GM21515 (cell line): ENCODE results near the gene MUS81.

ENCODE experiments used
- ATAC-seq: cut with Tn5 transposase; IDR thresholded peaks from one replicate; pipeline ENCODE4 v1.9.1; 2021; ENCODE audit not compliant: unreplicated experiment

MUS81 gene

GRCh38 chr11:65871811-65872548 lies 11.7 kb downstream of the MUS81 start:
- ATAC-seq: no peak

DNA sequence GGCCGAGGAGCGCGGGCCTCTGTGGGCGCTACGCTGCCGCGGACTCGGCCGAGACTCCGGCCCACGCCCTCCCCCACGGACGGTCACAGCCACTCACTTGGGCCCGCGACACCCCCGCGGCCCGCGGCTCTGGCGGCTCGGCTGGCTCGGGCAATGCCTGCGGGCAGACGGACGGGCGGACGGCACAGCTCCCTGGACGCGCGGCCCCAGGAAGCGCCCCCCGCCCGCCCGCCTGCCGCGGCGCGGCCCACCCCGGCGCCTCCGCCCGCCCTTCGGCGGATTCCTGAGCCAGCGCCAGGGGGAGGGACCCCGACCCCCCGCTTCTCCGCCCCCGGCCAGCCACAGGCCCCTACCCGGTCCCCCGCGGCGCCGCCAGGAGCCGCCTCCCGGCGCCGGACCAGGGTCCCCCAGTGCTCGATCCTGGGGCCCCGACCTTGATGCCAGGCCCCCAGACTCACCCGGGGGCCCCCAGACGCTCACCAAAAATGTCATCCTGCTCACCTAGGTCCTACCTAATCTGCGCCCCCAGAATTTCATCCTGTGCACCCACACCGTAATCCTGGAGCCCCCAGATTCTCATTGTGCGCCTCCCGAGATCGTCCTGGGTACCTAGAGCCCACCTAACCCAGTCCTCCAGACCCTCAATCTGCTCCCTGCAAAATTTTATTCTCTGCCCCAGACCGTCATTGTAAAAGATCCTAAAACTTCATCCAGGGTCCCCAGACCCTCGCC lies 12.5 kb downstream of the MUS81 start, which contains the start of gene EFEMP2:
Gene EFEMP2 (minus strand): TSS at position 215 of the 732 bp plus-strand sequence. CDS start 446 bp downstream, outside the sequence.
- no peak for ATAC-seq

- peak; percentile 63 for ATAC-seq
Observed at GRCh38 chr11:65873318-65874156, 13.3 kb downstream of the MUS81 start.

- ATAC-seq: no peak
Observed at GRCh38 chr11:65879617-65880016, 19.4 kb downstream of the MUS81 start, which contains the start of gene CTSW. TSS of gene CTSW (plus strand) at chr11:65879837. CDS start at chr11:65879855, 18 bp downstream.

DNA sequence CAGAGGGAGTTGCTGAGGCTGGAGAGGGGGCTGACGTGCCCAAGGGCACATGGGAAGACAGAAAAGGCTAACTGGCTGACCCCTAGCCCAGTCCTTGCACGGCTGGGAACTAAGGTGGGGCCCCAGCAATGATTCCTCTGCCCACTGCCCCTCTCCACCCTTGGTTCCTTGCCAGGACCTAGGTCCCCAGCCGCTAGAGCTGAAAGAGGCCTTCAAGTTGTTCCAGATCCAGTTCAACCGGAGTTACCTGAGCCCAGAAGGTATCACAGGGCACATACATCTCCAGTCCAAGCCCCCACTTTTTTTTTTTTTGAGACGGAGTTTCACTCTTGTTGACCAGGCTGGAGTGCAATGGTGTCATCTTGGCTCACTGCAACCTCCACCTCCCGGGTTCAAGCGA lies 19.8 kb downstream of the MUS81 start:
- ATAC-seq: no peak

- no peak for ATAC-seq
Observed at GRCh38 chr11:65880844-65881421, 20.7 kb downstream of the MUS81 start.

- ATAC-seq: no peak
Observed at GRCh38 chr11:65882120-65883057, 22.2 kb downstream of the MUS81 start.

- ATAC-seq: no peak
Observed at GRCh38 chr11:65883058-65883761, 23.0 kb downstream of the MUS81 start.

- no peak for ATAC-seq
Observed at GRCh38 chr11:65883786-65884715, 23.8 kb downstream of the MUS81 start.

DNA sequence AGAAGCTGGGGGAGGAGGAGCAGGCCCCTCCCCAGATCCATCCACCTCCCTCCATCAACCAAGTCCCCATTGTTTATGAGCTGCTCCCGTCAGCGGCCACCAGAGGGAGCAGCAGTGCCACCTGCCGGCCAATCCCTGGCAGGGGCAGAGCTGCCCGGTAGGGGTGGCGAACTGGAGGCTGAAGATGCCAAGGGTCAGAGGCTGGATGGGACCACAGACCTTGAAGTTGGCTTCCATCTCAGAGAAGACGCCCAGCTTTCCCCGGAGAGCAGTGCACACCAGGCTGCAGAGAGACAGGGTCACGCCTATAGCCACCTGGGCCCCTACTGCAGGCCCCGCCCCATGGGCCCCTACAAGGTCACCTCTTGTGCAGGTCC lies 24.5 kb downstream of the MUS81 start:
- ATAC-seq: no peak

DNA sequence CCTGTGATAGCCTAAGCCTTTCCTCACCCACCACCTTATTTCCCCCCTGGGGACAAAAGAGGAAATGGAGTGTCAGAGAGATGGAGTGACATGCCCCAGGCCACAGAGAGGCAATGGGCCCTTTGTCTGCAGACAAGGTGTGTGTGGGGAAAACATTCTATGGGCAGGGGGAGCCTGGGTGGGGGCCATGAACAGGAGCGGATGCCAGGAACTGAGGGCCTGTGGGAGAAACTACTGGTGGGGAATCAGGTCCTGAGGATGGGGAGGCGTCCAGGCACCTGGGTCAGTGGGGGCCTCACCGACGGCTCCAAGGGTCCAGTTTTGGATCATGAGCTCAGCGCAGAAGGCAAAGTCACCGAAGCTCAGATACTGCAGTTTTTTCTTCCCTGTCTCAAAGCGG lies 25.0 kb downstream of the MUS81 start:
- ATAC-seq: no peak

- no peak for ATAC-seq
Observed at GRCh38 chr11:65885808-65886536, 25.7 kb downstream of the MUS81 start.

- ATAC-seq: no peak
Observed at GRCh38 chr11:65886826-65887722, 26.8 kb downstream of the MUS81 start.

GRCh38 chr11:65887723-65888162 lies 27.5 kb downstream of the MUS81 start:
- ATAC-seq: no peak

DNA sequence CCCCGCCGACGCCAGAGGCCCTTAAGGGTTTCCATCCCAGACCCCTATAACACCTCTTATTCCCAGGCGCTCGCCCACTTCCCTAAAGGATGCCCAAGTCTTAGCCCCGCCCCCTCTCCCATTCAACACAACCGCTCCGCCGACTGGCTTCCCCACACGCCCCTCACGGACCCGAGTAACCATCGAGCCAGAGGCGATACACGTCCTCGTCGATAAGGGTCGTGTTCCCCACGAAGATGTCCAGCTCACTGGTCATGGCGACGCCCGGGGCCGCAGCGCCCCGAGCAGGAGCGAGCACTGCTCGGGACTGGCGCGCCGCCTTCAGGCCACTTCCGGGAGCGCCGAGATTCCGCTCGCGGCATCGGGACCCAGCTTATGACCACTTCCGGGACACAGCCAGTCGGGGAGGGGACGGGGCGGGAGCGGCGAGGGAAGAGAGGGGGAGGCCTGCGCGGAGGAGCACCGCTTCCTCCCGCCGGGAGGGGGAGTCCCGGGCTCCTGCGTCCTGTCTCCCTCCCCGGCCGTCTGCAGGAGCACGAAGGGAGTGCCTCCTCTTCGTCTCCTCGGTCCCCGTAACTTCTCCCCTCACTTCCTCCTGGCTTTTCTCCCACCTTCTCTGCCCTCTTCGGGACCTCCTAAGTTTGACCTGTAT lies 28.1 kb downstream of the MUS81 start, which contains the start of gene FIBP:
Gene FIBP (minus strand): TSS at position 309 of the 652 bp plus-strand sequence. CDS start 53 bp downstream, at position 256.
- peak; percentile 42 for ATAC-seq
